Pancreas (tissue), 10 donors: Measurements from ENCODE around the gene ZNF273. TPM values are rescaled to one million over a fixed set of nuclear protein-coding genes. Genes with fewer than 3 reads are reported as not detected.

Experiments used
- ATAC-seq, 4 donors: fragments of 200-7000 bp; cut with Tn5 transposase; one replicate each; pipeline versions ENCODE4 v1.8.0 to v1.9.1; 2020; ENCODE audit warnings: mild to moderate bottlenecking in 4 of 4, moderate library complexity in 4 of 4
- DNase-seq, 6 donors: peaks; one replicate each; pipeline ENCODE4 v3.0.0-alpha.2; 2020
- FAIRE-seq: peaks from 2 replicates; lab custom pipeline; 2012; peaks lifted over from hg19 to GRCh38; lab: Jason Lieb, UNC
- H3K27ac ChIP-seq, 4 donors: fragments of 200-600 bp; sonication (generic); 1 replicate in 3 of 4; 2 replicates in 1 of 4; pipeline versions ENCODE4 v1.5.0 to v1.8.0; 2020
- H3K27me3 ChIP-seq, 4 donors: fragments of 200-600 bp; one replicate each; pipeline ENCODE4 v1.8.0; 2021
- H3K36me3 ChIP-seq, 3 donors: fragments of 200-600 bp; sonication (generic) in 1 of 3; one replicate each; pipeline versions ENCODE4 v1.5.0 to v1.8.0; 2020 to 2021
- H3K4me1 ChIP-seq, 3 donors: fragments of 200-600 bp; one replicate each; pipeline ENCODE4 v1.8.0; 2021
- H3K4me3 ChIP-seq, 4 donors: fragments of 200-600 bp; sonication (generic) in 2 of 4; one replicate each; pipeline versions ENCODE4 v1.5.0 to v1.8.0; 2020 to 2021
- H3K9me3 ChIP-seq, 4 donors: fragments of 200-600 bp; one replicate each; pipeline ENCODE4 v1.8.0; 2021
- WGBS, 2 donors: extraction: QIAGEN DNeasy Blood & Tissue Kit; methylation state at CpG; one replicate each; pipeline ENCODE4 v1.1.7; 2013; 5-methylcytosine and 5-hydroxymethylcytosine counted together
- intact Hi-C, 3 donors: fragments of 100-400 bp; cut with DNase I; formaldehyde crosslinking; loops; one replicate each; pipeline versions ENCODE4 v1.11.1 to v1.14.2; 2022
- polyA plus RNA-seq, 2 donors: library from polyadenylated mRNA; stranded (reverse); fragments of 200-250 nt; gene quantifications; one replicate each; pipeline ENCODE4 v1.2.3, GENCODE V29; 2013
- total RNA-seq, 6 donors: library from RNA; stranded (reverse); fragmentation: NEBNext Ultra II Directional in 4 of 6; extraction: Animal tissue kit (Norgen Biotek cat#: 25700) in 4 of 6; gene quantifications; one replicate each; pipeline versions ENCODE4 v1.2.1 to v1.2.4, GENCODE V29; 2021 to 2023
- TF ChIP-seq, protein P1 (sequence below), 4 donors: fragments of 200-600 bp; sonication (generic) in 3 of 4; IDR thresholded peaks; one replicate each; pipeline versions ENCODE4 v1.5.0 to v1.8.0; 2021; ENCODE audit warnings: antibody characterized with exemption in 4 of 4
- donor health status: healthy with polysubstance abuse.
- donor health status: DM: no; HTN: no; CAD: no; lungs with moderate emphysema.
- donor health status: DM: no; HTN: no; CAD: no.
- donor health status: control.
- donor health status: control.
- donor health status: Bipolar disorder and iron deficiency.
- donor health status: DM: yes; HTN: yes; CAD: no.
- donor health status: DM: no; HTN: no; CAD: no.
- donor health status: DM: no; HTN: no; CAD: no.
- donor health status: DM: yes; HTN: yes; CAD: no.

Gene ZNF273
- total and polyA plus RNA-seq, 8 donors = 1.7 to 8.0 (median 3.6) TPM

DNA sequence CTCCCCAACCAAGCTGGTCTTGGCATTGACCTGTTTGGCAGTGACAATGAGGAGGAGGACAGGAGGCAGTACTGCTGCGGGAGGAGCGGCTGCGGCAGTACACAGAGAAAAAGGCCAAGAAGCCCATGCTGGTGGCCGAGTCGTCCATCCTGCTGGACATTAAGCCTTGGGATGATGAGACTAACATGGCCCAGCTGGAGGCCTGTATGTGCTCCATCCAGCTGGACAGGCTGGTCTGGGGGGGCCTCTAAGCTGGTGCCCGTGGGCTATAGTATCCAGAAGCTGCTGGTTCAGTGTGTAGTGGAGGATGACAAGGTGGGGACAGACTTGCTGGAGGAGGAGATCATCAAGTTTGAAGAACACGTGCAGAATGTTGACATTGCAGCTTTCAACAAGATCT lies 39.1 kb upstream of the ZNF273 start:
- ATAC-seq (no peak), FAIRE-seq (no peak), DNase-seq (no peak)
- Histone ChIP-seq H3K4me3 (no peak overlapping the region), H3K27ac (no peak overlapping the region), H3K36me3 (no peaks in the 10 kb centered on the region), H3K27me3 (no peaks in the 10 kb centered on the region), H3K4me1 (no peaks in the 10 kb centered on the region), H3K9me3 (no peaks in the 10 kb centered on the region)
- intact Hi-C loops = no loop called here
- 77 to 84% methylated on average over 7 of the region's 7 CpGs for WGBS, 2 donors
- TF ChIP-seq, protein P1, sequence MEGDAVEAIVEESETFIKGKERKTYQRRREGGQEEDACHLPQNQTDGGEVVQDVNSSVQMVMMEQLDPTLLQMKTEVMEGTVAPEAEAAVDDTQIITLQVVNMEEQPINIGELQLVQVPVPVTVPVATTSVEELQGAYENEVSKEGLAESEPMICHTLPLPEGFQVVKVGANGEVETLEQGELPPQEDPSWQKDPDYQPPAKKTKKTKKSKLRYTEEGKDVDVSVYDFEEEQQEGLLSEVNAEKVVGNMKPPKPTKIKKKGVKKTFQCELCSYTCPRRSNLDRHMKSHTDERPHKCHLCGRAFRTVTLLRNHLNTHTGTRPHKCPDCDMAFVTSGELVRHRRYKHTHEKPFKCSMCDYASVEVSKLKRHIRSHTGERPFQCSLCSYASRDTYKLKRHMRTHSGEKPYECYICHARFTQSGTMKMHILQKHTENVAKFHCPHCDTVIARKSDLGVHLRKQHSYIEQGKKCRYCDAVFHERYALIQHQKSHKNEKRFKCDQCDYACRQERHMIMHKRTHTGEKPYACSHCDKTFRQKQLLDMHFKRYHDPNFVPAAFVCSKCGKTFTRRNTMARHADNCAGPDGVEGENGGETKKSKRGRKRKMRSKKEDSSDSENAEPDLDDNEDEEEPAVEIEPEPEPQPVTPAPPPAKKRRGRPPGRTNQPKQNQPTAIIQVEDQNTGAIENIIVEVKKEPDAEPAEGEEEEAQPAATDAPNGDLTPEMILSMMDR (IDR thresholded peaks at IDR 0.05) = no peak

DNA sequence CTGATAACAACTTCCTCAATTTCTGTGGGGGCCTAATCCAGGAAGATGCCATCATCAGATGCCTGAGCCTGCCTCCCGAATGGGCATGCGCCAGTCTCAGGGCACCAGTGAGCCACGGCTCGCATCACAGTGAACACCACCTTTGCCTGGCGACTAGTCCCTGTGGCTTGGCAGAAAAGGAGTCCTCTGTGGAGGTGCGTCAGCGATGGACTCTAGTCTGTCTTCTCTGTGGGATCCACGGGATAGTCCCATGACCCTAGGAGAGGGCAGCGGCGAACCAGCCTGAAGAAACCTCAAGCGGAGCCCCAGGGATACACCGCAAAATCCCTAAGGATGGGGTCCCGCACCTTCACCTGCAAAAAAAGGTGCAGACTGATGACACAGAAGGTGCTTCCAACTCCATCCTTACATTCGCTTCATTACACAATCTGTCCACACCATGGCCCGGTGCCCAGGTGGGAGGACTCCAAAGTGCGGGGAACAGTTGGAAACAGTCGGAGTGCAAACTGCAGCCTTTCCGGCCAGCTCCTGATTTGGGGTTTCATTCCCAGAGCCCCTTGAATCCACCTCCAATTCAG lies 35.1 kb upstream of the ZNF273 start:
- no peaks in the 10 kb centered on the region for H3K9me3 ChIP-seq
- DNase-seq = no peak
- H3K4me3 ChIP-seq = no peak overlapping the region
- WGBS, 2 donors = 75 to 85% methylated on average over 18 of the region's 18 CpGs
- FAIRE-seq = no peak
- TF ChIP-seq, protein P1 (IDR thresholded peaks at IDR 0.05) = no peak
- H3K27ac ChIP-seq = no peak overlapping the region
- no peaks in the 10 kb centered on the region for H3K36me3 ChIP-seq
- H3K27me3 ChIP-seq = no peaks in the 10 kb centered on the region
- H3K4me1 ChIP-seq = no peaks in the 10 kb centered on the region
- ATAC-seq = no peak
- intact Hi-C loops = no loop called here

DNA sequence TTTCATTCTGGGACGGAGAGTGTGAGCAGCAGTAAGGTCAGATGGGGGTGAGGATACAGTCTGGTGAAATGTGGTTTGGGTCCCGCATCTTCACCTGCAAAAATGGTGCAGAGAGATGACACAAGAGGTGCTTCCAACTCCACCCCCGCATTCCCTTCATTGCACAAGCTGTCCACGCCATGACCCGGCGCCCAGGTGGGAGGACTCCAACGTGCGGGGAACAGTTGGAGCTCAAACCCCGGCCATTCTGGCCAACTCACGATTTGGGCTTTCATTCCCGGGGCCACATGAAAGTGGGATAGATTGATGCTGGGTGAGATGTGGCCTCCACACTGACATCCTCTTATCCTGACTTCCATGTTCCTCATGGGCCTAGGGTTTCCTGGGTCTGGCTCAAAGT lies 34.6 kb upstream of the ZNF273 start:
- H3K27ac ChIP-seq = no peak overlapping the region
- TF ChIP-seq, protein P1 (IDR thresholded peaks at IDR 0.05) = no peak
- no peaks in the 10 kb centered on the region for H3K9me3 ChIP-seq
- ATAC-seq (no peak), DNase-seq (no peak), FAIRE-seq (no peak)
- 74 to 88% methylated on average over 11 of the region's 11 CpGs for WGBS, 2 donors
- no peak overlapping the region for H3K4me3 ChIP-seq
- no peaks in the 10 kb centered on the region for H3K36me3 ChIP-seq
- intact Hi-C loops = no loop called here
- no peaks in the 10 kb centered on the region for H3K27me3 ChIP-seq
- H3K4me1 ChIP-seq = no peaks in the 10 kb centered on the region

DNA sequence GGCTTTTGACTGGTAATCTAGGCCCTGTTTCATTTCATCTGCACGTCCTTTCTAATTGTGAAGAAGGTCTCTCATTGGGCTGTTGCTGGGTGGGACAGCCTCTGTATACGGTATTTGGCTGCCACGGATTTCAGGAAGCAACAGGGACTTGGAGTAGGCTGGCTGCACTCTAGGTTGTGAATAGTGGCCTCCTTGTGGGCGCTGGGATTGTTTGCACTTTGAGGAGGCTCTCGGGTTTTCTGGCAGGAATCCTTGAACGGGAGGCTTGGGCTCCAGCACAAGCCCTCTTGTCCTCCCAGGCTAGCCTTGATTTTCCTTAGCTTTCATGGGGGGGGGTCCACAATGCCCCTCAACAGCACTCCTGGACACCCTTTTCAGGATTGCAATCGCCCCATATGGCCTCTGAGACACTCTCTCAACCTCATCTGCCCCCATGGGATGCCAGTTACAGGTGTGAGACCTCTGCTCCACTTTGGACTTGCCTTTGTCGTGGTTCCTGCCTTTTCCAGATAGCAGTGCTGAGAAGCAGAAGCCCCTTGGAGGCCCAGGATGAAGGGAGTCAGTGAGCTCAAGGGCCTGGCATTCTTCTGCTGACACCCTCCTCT lies 33.9 kb upstream of the ZNF273 start:
- Histone ChIP-seq H3K9me3 (no peaks in the 10 kb centered on the region), H3K36me3 (no peaks in the 10 kb centered on the region), H3K4me1 (no peaks in the 10 kb centered on the region), H3K4me3 (no peak overlapping the region), H3K27ac (no peak overlapping the region), H3K27me3 (no peaks in the 10 kb centered on the region)
- no peak for FAIRE-seq
- TF ChIP-seq, protein P1 (IDR thresholded peaks at IDR 0.05) = no peak
- 51 to 61% methylated on average over 8 of the region's 8 CpGs for WGBS, 2 donors
- intact Hi-C loops = no loop called here
- ATAC-seq = no peak
- no peak for DNase-seq

DNA sequence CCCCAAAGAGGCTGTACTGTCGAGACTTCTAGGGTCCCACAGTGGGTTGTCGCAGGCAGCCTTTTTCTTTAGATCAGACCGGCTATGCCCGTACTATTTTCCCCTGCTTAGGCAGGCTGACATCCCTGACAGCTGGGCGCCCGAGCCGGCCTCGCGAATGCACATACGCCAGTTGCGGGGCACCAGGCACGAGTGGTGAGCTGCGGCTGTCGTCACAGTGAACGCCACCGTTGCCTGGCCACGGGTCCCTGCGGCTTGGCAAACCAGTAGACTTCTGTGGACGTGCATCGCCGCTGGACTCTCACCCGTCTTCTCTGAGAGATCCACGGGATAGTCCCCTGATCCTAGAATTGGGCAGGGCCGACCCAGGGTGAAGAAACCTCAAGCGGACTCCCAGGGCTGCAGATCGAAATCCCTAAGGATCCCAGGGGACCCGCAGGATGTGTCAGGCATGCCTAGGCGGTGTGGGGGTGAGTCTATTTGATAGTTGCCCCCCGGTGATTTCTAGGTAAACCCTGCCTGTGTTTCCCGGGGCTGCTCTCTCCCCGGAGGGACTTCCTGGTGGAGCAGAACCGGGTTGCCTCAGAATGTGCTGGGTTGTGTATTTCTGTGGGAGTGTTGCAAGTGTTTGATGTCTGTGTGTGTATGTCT lies 33.0 kb upstream of the ZNF273 start:
- no peaks in the 10 kb centered on the region for H3K4me1 ChIP-seq
- H3K9me3 ChIP-seq = no peaks in the 10 kb centered on the region
- TF ChIP-seq, protein P1 (IDR thresholded peaks at IDR 0.05) = no peak
- H3K27ac ChIP-seq = no peak overlapping the region
- intact Hi-C loops = no loop called here
- ATAC-seq = no peak
- FAIRE-seq = no peak
- H3K4me3 ChIP-seq = no peak overlapping the region
- no peak for DNase-seq
- 80 to 87% methylated on average over 32 of the region's 32 CpGs for WGBS, 2 donors
- no peaks in the 10 kb centered on the region for H3K36me3 ChIP-seq
- H3K27me3 ChIP-seq = no peaks in the 10 kb centered on the region
